Femur (tissue), 1 donor: Measurements from ENCODE around the gene EPN3.

Source experiments
- DNase-seq: peaks from one replicate; pipeline ENCODE4 v3.0.0-alpha.2; 2017

The EPN3 gene

GRCh38 chr17:50513495-50513894 is 19.0 kb upstream of the EPN3 start:
- no peak for DNase-seq

DNA sequence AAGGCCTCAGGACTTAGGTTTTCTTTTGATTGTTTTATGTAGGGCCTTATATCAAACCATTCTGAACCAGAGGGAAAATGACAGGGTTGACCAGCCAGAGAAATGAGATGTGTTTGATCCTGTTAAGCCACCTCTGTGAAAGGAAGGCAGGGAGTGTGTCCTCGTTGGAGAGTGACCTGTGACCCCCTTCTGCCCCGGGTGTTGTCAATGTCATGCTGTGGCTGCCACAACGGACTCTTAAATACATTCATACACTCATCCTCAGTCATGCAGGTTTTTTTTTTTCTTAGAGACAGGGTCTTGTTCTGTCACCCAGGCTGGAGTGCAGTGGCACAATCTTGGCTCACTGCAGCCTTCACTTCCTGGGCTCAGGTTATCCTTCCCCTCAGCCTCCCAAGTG is 18.1 kb upstream of the EPN3 start:
- no peak for DNase-seq

GRCh38 chr17:50514936-50515702 is 17.4 kb upstream of the EPN3 start:
- DNase-seq = no peak

DNA sequence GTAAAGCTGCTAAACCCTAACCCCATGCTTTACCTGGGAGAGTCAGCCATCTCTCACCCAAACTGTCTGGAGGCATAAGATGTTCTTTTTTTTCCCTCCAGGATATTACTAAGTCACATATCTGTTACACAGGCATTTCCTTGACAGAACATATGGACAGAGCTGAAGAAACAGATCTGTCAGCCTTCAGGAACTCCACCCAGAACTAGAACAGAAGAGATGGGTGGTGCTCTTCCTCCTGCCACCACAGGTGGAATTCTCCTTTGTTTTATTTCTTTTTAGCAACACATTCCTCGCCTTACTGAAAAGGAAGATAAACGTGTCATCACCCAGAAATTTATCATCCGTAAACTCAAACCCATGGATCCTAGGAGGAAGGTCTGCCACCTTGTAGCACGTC is 15.5 kb upstream of the EPN3 start:
- DNase-seq = no peak

- DNase-seq = no peak
Observed at GRCh38 chr17:50517504-50518383, 14.8 kb upstream of the EPN3 start.

DNA sequence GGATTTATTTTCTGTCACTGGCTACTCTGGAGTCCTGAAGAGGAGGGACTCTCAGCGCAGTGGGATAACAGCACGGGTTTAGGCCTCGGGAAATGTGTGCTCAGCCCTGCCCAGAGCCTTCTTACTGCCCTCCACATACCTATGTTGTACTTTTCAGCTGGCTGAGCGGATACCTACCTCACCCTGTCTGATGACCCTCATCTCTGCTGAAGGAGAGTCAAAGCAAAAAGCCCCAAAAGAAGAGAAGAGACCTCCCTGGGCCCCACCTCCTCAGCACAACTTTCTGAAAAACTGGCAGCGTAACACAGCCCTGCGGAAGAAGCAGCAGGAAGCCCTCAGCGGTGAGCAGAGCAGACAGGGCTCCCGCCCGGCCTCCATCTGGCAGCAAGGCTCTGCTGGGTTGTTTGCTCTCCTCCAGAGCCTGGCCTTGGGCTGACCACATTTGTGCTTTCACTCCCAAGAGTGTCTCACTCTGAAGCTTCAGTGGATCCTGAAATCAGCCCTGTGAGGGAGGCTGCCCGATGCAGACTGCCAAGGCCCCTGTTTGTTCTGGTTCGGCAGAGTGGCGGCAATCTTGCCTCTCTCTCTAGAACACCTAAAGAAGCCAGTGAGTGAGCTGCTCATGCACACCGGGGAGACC is 14.0 kb upstream of the EPN3 start:
- DNase-seq = no peak

GRCh38 chr17:50519141-50519834 is 13.2 kb upstream of the EPN3 start:
- DNase-seq = no peak

GRCh38 chr17:50520483-50520882 is 12.1 kb upstream of the EPN3 start:
- DNase-seq = no peak

DNA sequence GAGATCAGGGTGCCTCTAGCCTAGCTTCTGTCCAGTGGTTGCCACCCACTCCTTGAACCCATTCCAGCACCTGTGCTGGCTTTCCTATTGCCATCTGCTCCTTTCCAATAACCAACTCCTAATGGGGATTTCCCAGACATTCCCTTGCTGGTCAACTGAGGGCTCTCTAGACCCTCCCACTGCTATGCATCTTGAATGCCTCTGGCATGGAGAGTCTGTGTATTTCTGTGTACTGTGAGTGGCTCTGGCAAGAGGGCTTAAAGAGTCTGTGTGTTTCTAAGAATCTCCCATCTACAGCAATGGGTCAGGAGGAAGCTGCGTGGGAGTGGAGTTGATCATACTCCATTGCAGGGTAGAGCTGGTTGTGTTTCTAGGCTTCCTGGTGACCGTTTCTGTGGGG is 11.0 kb upstream of the EPN3 start:
- no peak for DNase-seq

GRCh38 chr17:50522766-50523165 is 9.8 kb upstream of the EPN3 start:
- no peak for DNase-seq

DNA sequence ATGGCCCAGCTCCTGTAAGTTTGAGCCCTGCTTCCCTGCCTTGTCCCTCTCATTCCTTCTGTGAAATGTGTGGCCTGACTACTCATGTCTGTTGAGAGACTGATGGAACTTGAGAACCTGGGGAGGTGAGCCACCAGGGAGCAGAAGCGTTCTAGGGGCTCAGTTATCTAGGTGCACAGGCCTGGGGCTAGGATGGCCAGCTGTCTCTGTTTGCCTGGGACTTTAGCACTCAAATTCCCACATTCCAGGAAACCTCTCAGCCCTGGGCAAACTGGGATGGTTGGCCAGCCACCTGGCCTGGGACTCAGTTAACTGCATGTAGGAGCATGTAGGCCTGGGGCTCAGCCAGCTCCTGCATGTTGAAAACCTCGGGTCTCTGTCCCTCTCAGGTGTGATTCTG is 9.3 kb upstream of the EPN3 start:
- DNase-seq = no peak

- DNase-seq = no peak
Observed at GRCh38 chr17:50524838-50525237, 7.7 kb upstream of the EPN3 start.

DNA sequence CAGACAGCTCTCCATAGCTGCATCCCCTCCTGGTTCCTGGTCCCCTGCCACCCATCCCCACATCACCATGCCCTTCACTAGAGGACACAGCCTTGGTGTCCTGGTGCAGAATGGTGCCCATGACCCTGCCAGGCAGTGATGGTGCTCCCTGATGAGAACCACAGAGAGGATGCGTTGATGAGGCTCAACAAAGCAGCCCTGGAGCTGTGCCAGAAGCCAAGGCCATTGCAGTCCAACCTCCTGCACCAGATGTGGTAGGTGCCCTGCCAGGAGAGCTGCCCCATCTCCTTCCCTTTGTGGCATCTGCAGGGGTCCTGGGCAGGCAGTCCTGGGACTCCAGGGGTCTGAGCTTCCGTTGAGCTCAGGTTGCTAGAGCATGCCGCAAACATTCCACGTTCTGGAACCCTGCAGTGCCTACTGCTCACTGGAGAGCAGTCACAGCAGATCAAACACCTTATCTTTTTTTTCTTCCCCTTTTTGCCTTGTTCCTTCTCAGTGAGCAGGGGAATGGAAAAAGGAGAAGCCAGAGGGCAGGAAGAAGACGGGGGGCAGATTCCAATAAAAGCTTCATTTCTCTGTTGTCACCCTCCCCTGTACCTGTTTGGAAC is 5.3 kb upstream of the EPN3 start:
- DNase-seq = no peak

- DNase-seq = no peak
Observed at GRCh38 chr17:50527949-50528474, 4.5 kb upstream of the EPN3 start.

DNA sequence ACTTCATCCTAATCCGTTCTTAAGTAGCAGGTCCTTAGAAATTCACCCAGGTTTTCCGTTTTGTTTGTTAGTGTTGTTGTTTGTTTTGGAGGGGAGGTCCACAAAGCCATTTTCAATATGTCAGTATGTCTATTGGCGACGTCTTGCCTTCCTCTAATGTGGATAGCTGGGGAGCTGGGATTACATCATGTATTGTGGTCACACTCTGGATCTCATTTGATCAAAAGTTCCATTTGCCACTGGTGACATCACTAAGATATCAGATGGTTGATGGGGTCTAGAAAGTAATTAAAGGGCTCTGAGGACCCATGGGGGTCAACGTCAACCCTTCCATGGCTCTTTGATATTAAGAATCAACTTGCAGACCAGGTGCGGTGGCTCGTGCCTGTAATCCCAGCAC is 2.7 kb upstream of the EPN3 start:
- no peak for DNase-seq

GRCh38 chr17:50531428-50532025 is 1.0 kb upstream of the EPN3 start:
- DNase-seq = no peak

DNA sequence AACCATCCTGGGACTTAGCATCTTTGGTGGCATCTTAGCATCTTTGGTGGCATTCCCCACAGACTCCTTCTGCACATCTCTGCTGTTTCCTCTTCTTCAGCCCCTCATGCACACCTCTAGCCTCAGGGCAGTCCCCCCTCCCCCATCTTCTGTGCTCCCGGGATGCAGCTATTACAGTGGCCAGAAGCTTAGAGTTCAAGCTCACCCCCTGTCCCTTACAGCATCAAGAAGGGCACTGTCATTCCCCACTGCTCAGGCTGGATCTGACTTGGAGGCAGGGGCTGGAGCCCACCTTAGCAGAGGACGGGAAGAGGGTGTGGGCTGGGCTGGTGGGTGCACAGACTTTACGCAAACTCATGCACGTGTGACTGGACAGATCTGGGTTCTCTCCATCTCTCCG is 650 bp downstream of the EPN3 start:
- no peak for DNase-seq

DNA sequence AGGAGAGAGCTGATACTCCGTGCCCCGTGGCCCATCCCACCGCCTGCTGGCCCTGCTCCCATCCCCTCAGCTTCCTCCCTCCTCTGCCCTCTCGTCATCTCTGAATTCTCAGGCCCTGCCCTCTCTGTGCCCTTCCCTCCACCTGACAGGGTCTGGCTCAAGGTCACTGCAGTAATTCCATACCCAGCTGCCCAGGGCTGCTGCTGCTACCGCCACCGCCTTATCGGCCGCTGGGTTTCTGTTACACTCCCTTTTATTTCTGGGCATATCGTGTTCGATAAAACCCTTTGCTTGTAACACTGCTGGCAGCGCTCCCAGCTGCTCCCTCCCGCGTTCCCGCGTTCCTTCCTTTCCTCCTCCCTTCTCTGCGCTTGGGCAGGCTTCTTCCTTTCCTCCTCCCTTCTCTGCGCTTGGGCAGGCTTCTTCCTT is 1.2 kb downstream of the EPN3 start:
- peak; percentile 76 for DNase-seq

- no peak for DNase-seq
Observed at GRCh38 chr17:50534222-50534978, 1.9 kb downstream of the EPN3 start.

- DNase-seq = no peak
Observed at GRCh38 chr17:50534979-50535326, 2.4 kb downstream of the EPN3 start.

GRCh38 chr17:50535407-50535806 is 2.9 kb downstream of the EPN3 start:
- no peak for DNase-seq
